GM21515 (cell line): Measurements from ENCODE around the gene ZSCAN2.
"Not testable (repeated sequence)": the region's sequence is repeated elsewhere in the genome, so short reads cannot be mapped to it uniquely, and the experiment has no call there.

ENCODE experiments used
- ATAC-seq: cut with Tn5 transposase; IDR thresholded peaks from one replicate; pipeline ENCODE4 v1.9.1; 2021; ENCODE audit not compliant: unreplicated experiment

ZSCAN2 gene

DNA sequence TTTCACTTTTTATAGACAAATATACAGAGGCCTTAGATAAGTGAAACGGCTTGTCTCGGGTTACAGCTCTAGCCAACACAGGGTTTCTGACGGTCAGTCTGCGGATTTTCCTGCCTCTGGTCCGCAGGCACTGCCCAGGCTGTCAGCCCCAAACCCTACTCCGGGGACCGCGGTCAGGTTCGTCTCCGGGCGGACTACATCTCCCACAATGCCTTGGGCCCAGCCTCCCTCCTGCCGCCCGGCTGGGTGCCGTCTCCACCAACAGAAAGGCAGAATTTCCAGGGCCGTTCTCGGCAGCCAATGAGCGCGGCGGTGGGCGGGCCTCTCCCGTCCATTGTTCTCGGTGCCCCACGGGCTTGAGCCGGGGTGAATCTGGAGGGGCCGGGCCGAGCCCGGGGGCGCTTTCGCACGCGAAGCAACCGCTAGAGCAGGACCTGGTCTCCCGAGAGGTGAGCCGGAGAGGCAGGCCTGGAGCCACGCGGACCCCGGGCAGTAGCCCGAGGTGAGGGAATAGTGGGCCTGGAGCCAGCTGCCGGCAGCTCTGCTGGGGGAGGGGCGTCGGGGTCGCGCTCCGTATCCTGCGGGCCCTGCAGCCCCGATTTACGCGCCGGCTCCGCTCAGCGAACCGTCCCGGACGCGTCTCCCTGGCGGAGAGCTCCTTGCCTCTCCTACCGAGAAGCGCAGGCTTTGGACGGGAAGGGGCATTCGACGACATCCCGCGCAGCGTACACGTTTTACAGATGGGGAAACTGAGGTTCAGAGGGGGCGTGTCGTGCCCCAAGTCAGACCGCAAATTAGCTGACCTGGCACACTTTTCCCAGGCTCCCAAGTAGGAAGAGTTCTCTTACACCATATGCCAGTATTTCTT is at the start of gene ZSCAN2:
TSS of gene ZSCAN2 (plus strand) at position 323 of the 868 bp plus-strand sequence. CDS start 2,919 bp downstream, outside the sequence.
- ATAC-seq, result peak; percentile 93

DNA sequence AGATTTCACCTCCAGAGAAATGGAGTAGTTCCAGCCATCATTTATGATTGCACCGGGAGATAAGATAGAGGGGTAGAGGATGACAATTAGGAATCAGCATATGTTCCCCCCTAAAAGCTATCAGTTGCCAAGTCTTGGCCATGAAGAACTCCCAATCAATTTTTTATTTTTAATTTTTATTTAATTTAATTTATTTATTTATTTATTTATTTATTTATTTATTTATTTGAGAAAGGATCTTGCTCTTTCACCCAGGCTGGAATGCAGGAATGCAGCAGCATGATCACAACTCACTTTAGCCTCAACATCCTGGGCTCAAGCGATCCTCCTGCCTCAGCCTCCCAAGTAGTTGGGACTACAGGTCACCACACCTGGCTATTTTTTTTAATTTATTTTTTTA is 49.2 kb upstream of the ZSCAN2 start:
- not testable (repeated sequence) for ATAC-seq

DNA sequence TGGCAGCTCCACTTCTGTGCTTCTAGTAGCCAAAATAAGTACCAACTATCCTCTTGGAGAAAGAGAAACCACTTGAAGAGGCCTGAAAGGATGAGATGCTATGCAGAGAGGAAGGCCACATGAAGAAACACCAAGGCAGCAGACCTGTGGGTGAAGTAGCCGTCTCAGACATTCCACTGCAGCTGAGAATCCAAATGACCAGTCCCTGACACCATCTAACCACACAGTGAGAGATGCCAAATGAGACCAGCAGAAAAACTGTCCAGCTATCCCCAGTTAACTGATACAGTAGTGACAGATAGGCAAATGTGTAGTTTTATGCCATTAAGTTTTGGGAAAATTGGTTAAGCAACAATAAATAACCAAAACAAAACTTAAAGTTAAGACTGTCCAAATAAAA is 47.9 kb upstream of the ZSCAN2 start:
- no peak for ATAC-seq

DNA sequence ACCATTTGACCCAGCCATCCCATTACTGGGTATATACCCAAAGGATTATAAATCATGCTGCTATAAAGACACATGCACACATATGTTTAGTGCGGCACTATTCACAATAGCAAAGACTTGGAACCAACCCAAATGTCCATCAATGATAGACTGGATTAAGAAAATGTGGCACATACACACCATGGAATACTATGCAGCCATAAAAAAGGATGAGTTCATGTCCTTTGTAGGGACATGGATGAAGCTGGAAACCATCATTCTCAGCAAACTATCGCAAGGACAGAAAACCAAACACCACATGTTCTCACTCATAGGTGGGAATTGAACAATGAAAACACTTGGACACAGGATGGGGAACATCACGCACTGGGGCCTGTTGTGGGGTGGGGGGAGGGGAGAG is 44.1 kb upstream of the ZSCAN2 start:
- ATAC-seq, result not testable (repeated sequence)

DNA sequence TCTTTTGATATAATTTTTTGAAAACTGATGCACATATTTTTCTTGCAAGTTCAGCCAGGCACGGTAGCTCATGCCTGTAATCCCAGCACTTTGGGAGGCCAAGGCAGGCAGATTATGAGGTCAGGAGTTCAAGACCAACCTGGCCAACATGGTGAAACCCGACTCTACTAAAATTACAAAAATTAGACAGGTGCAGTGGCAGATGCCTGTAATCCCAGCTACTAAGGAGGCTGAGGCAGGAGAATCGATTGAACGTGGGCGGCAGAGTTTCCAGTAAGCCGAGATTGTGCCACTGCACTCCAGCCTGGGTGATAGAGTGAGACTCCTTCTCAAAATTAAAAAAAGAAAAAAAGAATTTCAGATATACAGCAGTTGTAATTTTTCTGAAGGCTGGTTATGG is 32.8 kb upstream of the ZSCAN2 start:
- not testable (repeated sequence) for ATAC-seq

DNA sequence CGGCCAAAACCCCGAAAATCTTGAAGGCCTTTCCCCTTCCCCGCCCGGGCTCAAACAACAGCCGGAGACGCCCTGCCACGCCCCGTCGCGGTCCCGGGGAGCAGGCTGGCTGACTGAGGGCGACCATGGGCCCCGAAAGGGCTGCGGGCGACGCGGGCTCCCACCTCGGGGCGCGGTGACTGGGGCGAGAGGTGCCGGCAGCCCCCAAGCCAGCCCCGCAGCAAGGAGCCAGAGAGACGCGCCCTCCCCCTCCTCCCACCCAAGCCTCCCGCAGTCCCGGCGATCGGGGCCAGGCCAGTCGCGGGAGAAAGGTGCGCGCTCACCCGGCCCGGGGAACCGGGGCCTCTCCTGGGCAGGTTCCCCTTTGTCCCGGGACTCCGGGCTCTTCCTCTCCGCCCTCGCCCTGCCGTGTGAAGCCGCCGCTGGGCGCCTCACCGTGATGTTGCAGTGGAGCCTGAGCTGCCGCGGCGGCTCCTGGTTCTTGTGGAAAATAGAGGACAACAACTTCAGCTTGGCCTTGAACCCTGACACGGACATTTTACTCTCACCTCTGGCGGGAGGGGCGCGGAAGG is 30.6 kb upstream of the ZSCAN2 start:
- ATAC-seq, result no peak

DNA sequence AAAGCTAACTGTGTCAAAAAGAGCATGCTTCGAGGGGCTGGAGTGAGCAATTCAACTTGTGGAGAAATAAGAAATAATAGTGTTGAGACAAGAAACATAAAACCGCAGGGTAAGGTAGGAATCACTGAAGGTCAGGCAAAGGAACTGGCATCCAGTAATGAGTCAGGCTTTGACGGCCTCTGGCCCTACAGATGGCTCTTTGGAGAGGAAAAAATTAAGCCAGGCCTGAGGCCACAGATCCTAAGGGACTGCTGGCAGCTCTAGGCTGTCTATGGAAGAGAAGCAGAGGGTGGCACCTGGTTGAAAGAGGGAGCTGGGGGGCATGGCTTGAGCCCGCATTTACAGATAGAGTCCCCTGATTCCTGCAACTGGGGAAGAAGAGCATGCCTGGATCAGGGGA is 28.6 kb upstream of the ZSCAN2 start:
- no peak for ATAC-seq

- ATAC-seq, result no peak
Observed at GRCh38 chr15:84575493-84575892, 25.3 kb upstream of the ZSCAN2 start.

DNA sequence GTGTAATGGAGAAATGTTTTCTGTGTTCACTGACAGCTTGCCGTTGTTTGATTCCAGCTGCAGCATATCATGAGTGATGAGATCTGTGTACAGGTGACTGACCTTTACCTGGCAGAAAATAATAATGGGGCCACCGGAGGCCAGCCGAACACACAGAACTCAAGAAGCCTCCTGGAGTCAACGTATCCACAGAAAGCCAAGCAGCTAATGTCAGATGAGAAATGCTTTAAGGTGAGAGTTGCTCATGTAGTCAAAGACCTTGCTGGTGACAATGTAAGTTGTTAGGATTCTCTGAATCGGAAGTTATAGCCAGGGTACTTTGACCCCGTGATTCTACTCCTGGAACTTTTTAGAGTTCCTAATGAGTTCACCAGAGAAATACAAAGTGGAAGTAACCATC is 22.9 kb upstream of the ZSCAN2 start:
- ATAC-seq, result not testable (repeated sequence)

DNA sequence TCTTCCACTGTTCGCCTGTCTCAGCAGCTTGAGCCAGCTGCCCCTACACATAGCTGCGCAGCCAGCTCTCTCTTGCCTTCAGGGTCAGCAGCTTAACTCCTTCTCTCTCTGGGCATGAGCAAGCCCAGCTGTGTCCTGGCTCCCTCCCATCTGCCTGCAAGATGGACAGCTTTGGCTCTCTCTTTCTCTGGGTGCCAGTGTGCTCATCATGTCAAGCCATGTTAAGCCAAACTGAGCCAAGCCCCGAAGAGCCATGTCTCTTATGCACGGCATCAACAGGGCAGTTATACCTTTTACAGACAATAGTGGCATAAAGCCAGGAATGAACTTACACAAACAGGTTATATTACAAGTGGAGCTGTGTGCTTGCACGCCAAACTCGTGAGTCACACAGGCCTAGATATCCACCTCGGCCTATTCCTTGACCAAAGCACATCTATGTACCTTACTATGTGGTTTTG is 21.5 kb upstream of the ZSCAN2 start:
- not testable (repeated sequence) for ATAC-seq

GRCh38 chr15:84581676-84582428 is 19.0 kb upstream of the ZSCAN2 start:
- ATAC-seq, result not testable (repeated sequence)

DNA sequence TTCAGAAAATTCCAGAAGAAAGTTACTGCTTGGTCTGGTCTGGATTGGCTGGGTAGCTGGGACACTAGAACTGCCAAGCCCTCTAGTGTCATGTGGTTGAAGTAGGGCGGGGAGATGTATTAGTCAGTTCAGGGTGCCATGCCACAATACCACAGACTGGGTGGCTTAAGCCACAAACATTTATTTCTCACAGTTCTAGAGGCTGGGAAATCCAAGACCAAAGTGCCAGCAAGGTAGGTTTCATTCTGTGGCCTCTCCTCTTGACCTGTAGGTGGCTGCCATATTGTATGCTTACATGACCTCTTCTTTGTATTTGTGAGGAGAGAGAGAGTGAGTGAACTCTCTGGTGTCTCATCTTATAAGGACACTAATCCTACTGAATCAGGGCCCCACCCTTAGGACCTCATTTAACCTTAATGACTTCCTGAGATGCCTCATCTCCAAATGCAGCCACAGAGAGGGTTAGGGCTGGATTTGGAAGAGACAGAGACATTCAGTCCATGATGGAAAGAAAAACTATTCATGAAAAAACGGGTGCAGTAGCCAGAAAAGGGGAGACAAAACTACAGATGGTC is 18.1 kb upstream of the ZSCAN2 start:
- ATAC-seq, result no peak

DNA sequence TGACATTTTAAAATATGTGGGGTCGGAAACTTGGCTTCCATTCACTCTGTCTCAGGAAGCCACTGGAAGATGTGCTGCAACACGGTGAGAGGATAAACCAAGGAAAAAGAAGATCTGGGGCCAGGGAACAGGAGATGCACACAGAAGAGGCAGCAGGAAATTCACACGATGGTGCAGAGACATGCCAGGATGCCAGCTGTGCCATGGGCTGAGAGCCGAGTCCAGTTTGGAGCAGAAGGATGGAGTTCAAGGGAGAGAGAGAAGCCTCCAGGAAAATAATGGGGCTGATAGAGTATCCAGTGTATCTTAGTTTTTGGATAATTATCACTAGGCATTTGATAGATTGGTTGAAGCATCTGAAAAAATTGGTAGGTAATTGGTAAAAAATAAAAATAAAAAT is 16.9 kb upstream of the ZSCAN2 start:
- ATAC-seq, result not testable (repeated sequence)

DNA sequence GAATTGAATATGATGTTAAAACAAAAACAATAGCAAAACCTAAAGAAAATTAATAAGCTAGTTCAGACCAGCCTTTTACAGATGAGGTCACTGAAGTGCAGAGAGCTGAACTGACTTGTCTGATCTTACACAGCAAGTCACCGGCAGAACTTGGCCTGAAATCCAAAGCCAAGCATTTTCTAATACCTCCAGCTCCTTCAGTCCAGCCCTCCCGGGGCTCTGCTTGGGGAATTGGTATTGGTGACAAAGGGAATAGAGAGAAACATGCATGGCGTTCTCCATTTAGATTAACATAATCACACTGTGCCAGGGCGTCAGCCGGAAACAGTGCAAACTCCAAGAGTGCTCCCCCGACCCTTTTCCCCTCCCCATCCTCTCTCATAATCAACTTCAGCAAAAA is 14.1 kb upstream of the ZSCAN2 start:
- no peak for ATAC-seq

DNA sequence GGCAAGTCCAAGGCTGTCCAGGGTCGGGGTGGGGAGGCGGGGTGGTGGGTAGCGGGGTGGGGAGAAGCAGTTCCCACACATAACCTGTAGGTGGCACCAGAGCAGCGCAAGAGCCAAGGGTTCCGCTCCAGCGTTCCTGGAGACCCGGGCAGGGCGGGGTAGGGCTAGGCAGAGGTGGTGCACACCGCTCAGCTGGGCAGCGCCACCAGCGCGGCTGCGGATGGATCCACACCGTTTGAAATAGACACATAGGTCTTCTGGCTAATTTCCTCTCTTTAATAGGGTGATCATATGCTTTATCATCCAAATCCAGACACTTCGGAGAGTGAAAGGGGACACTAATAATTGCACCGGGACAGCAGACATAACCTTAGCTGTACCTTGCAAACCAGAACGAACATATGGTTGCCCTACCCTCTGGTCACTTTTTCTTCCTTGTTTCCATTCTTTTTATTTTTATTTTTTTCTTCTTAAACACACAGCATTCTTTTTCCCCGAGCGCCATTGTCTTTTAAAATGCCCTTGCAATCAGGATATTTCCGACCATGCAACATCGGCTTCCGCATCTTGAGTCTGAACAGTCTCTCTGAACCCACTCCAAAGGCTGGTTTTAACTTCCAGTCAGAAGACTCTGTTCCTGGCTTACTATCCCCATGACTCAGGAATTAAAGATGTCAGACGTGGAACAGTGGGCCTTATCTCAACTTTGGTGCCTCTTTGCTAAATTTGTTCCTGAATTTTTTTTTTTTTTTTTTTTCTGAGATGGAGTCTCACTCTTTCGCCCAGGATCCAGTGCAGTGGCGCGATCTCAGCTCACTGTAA is 12.5 kb upstream of the ZSCAN2 start:
- peak; percentile 95 for ATAC-seq

GRCh38 chr15:84590406-84590805 is 10.4 kb upstream of the ZSCAN2 start:
- ATAC-seq, result no peak

DNA sequence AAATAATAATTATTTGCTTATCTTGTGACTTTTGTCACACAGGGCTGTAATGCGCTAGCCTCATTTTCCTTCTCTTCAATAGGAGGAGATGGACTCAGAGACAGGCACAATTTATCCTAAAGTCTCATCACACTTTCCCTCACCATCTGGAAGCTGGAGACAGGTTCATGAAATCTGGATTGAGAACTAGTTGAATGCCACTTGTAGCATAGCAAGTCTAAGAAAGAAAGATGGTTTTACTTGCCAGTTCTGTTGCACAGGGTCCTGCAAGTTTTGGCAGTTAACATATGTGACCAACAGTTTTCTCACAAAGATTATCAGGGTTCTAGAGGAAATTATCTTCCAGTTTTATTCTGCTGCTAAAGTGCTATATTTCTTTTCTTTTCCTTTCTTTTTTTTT is 9.0 kb upstream of the ZSCAN2 start:
- ATAC-seq, result no peak

- no peak for ATAC-seq
Observed at GRCh38 chr15:84594617-84595290, 6.1 kb upstream of the ZSCAN2 start.

- ATAC-seq, result no peak
Observed at GRCh38 chr15:84595660-84596059, 5.1 kb upstream of the ZSCAN2 start.

GRCh38 chr15:84597296-84597695 is 3.5 kb upstream of the ZSCAN2 start:
- no peak for ATAC-seq
